Ishikawa (cell line): Measurements from ENCODE around the gene UBN2.

ENCODE experiments used
- CEBPB ChIP-seq: IDR thresholded peaks from 2 replicates; pipeline ENCODE4 v1.6.1; 2012
- CREB1 ChIP-seq: IDR thresholded peaks from 2 replicates; pipeline ENCODE4 v1.6.1; 2012; ENCODE audit warnings: low read depth
- EGR1 ChIP-seq: IDR thresholded peaks from 2 replicates; pipeline ENCODE4 v1.6.1; 2012
- EP300 ChIP-seq: IDR thresholded peaks from 2 replicates; pipeline ENCODE4 v1.6.1; 2012; ENCODE audit warnings: borderline replicate concordance
- FOXM1 ChIP-seq: IDR thresholded peaks from 2 replicates; pipeline ENCODE4 v1.6.1; 2012; ENCODE audit warnings: low read depth, borderline replicate concordance
- MAX ChIP-seq: IDR thresholded peaks from 2 replicates; pipeline ENCODE4 v1.6.1; 2012
- NFIC ChIP-seq: IDR thresholded peaks from 2 replicates; pipeline ENCODE4 v1.6.1; 2012
- RAD21 ChIP-seq: IDR thresholded peaks from 2 replicates; pipeline ENCODE4 v1.6.1; 2012; ENCODE audit warnings: low read depth
- REST ChIP-seq: IDR thresholded peaks from 2 replicates; pipeline ENCODE4 v1.6.1; 2012; ENCODE audit warnings: low read depth, mild to moderate bottlenecking
- TAF1 ChIP-seq: IDR thresholded peaks from 2 replicates; pipeline ENCODE4 v1.6.1; 2012; ENCODE audit warnings: low read depth, mild to moderate bottlenecking
- TCF12 ChIP-seq: IDR thresholded peaks from 2 replicates; pipeline ENCODE4 v1.6.1; 2012; ENCODE audit warnings: low read depth
- TEAD4 ChIP-seq: IDR thresholded peaks from 2 replicates; pipeline ENCODE4 v1.6.1; 2012
- USF1 ChIP-seq: IDR thresholded peaks from 2 replicates; pipeline ENCODE4 v1.6.1; 2012
- YY1 ChIP-seq: IDR thresholded peaks from 2 replicates; pipeline ENCODE4 v1.6.1; 2012; ENCODE audit warnings: low read depth
- ZBTB7A ChIP-seq: IDR thresholded peaks from 2 replicates; pipeline ENCODE4 v1.6.1; 2012; ENCODE audit warnings: low read depth

UBN2 gene

GRCh38 chr7:139340037-139340807 lies 109.2 kb downstream of the UBN2 start:
- TF ChIP-seq USF1 (peak; percentile 99), FOXM1 (no peak), TAF1 (peak; percentile 35; the same call in 1 of the 2 replicates), CREB1 (peak; percentile 85), YY1 (peak; percentile 82), ZBTB7A (no peak), MAX (peak; percentile 93), TEAD4 (peak; percentile 94), REST (no peak), NFIC (peak; percentile 19; the same call in 1 of the 2 replicates), EGR1 (0 out of 2 replicates have a peak, but pooled peaks have one; percentile 11), TCF12 (peak; percentile 54), RAD21 (peak; percentile 22; the same call in 1 of the 2 replicates), EP300 (peak; percentile 5; the same call in 1 of the 2 replicates), CEBPB (peak; percentile 64)

DNA sequence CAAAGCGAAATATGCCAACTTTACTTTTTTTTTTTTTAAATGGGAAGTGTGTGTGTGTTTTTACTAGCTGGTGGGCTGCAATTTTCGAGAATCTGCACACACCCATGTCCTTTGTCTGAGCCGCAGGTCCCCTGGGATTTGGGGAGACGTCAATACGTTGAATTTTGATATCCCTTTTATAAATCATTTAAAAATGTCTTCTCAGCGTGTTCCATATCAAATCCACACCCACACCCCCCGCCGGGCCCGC lies 109.7 kb downstream of the UBN2 start:
- TF ChIP-seq CEBPB (no peak), MAX (no peak), TEAD4 (no peak), ZBTB7A (no peak), TCF12 (no peak), FOXM1 (no peak)

DNA sequence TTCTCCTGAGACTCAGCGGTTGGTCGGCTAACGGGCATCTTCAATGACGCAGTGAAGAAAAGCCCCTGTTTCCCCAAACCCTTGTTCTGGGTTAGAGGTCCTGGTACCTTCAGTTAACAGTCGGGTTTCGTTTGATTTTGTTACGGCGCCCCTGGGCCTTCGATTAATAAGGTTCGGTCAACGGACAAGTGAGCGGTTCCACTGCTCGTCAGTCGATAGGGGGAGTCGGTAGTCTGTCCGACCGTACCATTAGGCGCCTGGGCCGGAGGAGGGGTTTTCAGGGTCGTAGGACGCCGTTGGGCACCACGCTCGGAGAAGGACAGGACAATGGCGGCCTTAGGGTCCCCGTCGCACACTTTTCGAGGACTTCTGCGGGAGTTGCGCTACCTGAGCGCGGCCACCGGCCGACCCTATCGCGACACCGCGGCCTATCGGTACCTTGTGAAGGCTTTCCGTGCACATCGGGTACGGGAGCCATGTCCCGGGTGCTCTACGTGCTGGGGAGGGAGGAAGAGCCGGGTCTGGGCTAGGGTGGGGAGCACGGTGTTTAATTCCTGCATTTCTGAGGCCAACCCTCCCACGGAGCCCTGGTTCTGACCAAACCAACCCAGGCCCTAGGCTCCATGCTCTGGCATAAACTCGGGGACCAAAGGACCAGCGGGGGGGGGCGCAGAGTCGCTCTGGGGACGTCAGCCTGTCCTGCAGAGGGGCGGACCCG lies 110.2 kb downstream of the UBN2 start, which contains the start of gene FMC1:
TSS of gene FMC1 (plus strand) at position 280 of the 718 bp plus-strand sequence. CDS start at position 328, 48 bp downstream.
- peak; percentile 74 for TF ChIP-seq CREB1
- peak; percentile 93 for TF ChIP-seq ZBTB7A
- no peak for TF ChIP-seq USF1
- no peak for TF ChIP-seq REST
- no peak for TF ChIP-seq CEBPB
- TF ChIP-seq RAD21 = peak; percentile 24; the same call in 1 of the 2 replicates
- TF ChIP-seq EP300 = peak; percentile 38; the same call in 1 of the 2 replicates
- TF ChIP-seq TCF12 = no peak; the same call in 1 of the 2 replicates
- TF ChIP-seq NFIC = 0 out of 2 replicates have a peak, but pooled peaks have one; percentile 26
- TF ChIP-seq FOXM1 = peak; percentile 21; the same call in 1 of the 2 replicates
- 0 out of 2 replicates have a peak, but pooled peaks have one; percentile 8 for TF ChIP-seq TEAD4
- no peak for TF ChIP-seq EGR1
- TF ChIP-seq YY1 = peak; percentile 85
- peak; percentile 78 for TF ChIP-seq TAF1
- no peak; the same call in none of the 2 replicates for TF ChIP-seq MAX

GRCh38 chr7:139341776-139342226 lies 110.8 kb downstream of the UBN2 start:
- TF ChIP-seq YY1 (0 out of 2 replicates have a peak, but pooled peaks have one; percentile 11), EP300 (no peak)

DNA sequence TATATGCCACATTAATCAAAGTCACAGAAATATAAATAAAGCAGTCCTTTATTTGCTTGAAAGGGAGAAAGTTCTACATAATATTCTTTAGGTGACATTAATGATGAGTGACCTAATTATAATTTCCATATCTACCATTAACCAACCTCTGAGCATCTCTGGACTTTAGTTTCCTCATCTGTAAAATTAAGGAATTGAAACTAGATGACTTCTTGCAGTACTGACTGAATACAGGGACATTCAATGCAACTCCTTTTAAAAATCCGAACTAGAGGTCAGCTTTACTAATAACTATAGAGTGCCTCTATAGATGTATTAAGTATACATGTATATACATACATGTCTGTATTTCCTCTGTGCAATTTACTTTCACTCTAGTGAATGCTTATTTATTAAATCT lies 114.0 kb downstream of the UBN2 start:
- TF ChIP-seq REST (no peak), RAD21 (no peak), YY1 (no peak), FOXM1 (no peak), EP300 (no peak), MAX (no peak)
